CD4-positive, alpha-beta T cell treated with Interferon gamma for 1 hour (primary cell): ENCODE data around the gene AGPAT2.

Experiments
- DNase-seq: peaks from one replicate; pipeline ENCODE4 v3.0.0-alpha.2; 2020

The AGPAT2 gene

DNA sequence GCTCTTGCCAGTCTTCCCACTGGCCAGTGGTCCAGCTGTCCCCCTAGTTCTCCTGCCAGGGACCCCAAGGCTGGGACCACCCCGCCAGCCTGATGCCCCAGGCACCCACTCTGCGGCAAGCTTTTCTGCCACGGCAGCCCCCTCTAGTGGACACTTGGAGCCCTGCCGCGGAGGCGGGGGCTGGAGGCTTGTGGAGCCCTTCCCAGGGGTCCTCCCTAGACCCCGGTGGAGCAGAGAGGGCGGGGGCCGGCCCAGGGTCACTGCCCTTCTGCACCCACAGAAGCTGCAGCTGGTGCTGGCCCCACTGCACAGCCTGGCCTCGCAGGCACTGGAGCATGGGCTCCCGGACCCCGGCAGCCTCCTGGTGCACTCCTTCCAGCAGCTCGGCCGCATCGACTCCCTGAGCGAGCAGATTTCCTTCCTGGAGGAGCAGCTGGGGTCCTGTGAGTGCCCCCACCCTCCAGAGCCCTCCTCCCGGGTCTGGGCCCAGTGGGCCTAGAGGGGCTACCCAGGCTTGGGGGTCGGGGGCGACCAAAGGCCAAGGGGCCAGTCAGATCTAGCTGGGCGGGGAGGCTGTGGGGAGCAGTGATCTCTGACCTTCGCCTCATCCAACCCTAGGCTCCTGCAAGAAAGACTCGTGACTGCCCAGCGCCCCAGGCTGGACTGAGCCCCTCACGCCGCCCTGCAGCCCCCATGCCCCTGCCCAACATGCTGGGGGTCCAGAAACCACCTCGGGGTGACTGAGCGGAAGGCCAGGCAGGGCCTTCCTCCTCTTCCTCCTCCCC is 15.4 kb downstream of the AGPAT2 start:
- DNase-seq, result no peak

DNA sequence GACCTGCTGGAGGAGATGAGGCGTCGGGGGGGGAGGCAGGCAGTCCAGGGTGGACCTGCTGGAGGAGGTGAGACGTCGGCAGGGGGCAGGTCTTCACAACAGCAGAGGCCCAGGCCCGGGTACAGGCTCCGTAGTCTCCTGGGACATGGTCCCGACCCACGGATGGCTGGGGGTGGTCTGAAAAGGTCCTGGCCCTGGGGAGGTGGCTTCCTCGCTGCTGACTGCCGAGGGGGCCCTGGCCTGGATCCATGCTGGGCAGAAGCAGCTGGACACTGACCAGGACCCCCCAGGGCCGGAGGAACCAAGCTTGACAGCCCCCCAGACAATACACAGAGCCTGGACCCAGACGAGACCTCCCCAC is 16.0 kb downstream of the AGPAT2 start:
- DNase-seq, result no peak

DNA sequence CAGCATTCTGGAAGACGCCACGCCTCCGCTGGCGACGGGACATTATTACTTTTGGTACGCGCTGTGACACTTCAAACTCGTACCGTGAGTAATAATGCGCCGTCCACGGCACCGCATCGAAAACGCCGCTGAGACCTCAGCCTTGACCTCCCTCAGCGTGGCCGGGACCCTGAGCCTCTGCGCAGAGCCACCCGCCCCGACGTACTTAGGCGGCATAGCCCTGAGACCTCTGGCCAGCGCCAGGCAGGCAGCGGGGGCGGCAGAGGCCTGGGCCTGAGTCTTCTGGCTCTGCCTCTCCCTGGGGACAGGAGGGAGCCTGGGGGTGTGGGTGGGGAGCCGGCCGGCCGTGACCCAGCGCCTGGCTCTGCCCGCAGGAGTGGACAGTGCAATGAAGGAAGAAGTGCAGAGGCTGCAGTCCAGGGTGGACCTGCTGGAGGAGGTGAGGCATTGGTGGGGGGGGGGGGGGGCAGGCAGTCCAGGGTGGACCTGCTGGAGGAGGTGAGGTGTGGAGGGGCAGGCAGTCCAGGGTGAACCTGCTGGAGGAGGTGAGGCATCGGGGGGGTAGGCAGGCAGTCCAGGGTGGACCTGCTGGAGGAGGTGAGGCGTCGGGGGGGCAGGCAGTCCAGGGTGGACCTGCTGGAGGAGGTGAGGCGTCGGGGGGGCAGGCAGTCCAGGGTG is 16.5 kb downstream of the AGPAT2 start:
- DNase-seq, result no peak

DNA sequence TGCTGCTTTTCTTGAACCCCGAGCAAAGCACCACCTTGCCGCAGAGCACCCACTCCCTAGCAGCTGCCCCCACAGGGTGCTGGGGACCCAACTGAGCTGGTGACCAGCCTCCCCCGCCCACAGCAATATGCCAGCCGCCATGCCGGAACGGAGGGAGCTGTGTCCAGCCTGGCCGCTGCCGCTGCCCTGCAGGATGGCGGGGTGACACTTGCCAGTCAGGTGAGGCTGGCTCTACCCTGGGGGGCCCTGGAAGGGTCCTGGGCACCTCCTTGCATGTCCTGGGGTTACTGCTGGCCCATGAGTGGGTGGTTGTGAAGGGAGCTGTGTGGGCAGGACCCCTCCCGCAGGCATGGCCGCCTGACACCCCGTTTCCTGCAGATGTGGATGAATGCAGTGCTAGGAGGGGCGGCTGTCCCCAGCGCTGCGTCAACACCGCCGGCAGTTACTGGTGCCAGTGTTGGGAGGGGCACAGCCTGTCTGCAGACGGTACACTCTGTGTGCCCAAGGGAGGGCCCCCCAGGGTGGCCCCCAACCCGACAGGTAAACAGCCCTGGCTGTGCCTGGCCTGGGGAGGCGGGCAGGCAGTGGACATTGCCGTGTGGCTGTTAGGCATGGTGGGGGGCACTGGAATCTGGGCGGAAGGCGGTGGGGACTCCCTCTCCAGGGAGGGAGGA is 17.3 kb downstream of the AGPAT2 start:
- no peak for DNase-seq

DNA sequence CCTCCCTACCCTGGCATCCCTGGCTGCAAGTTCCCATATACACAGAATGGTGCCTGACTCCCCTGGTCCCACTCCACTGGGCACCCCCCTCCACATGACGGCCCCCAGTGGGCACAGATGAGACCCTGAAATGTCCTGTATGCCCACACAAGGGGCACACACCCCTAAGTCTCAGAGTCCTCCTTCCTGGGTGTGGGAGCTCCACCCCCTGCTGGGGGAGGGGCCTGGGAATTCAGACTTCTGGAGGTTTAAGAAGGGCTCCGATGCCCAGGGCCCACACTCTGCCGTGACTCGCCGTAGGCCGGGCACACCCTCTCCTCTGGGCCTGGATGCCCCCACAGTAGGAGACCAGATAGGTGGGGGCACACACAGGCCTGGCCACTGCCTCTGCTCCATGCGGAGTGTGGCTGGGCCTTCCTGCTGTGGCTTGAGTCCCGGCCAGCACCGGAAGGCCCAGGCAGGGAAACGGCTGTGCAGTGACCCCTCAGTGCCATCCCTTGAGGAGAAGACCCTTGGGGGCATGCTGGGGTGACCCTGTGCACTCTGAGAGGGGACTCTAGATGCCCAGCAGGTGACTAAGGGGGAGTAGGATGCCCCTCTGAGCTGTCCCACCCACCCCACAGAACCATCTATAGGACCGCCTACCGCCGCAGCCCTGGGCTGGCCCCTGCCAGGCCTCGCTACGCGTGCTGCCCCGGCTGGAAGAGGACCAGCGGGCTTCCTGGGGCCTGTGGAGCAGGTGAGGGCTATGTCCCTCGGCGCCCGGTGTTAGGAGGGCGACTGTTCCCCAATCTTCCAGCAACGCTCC is 18.1 kb downstream of the AGPAT2 start:
- no peak for DNase-seq

DNA sequence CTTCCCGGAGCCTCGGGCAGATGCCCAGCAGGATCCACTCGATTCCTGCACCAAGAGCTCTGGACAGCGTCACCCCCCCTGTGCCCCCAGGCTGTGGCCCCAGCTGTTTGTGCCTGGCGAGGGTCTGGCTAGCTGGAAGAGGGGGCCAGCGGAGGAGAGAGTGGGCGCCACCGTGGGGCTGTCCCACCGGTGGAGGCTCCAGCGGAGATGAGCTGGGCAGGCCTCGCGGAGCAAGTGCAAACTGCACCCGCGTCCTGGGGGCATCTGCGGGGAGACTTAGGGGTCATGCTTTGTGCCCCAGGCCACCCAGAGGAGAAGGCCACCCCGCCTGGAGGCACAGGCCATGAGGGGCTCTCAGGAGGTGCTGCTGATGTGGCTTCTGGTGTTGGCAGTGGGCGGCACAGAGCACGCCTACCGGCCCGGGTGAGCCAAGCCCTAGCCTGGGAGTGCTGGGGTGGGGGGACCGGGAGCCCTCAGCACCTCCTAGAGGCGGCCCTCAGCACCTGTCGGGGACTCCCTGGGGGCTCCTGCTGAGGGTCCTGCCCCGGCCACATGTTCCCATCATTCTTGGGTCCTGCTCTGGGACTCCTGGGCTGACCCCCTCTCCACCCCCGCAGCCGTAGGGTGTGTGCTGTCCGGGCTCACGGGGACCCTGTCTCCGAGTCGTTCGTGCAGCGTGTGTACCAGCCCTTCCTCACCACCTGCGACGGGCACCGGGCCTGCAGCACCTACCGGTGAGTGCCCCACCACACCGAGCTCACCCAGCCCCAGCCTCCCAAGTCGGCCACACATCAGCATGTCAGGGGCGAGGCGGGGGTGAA is 19.1 kb downstream of the AGPAT2 start:
- no peak for DNase-seq

DNA sequence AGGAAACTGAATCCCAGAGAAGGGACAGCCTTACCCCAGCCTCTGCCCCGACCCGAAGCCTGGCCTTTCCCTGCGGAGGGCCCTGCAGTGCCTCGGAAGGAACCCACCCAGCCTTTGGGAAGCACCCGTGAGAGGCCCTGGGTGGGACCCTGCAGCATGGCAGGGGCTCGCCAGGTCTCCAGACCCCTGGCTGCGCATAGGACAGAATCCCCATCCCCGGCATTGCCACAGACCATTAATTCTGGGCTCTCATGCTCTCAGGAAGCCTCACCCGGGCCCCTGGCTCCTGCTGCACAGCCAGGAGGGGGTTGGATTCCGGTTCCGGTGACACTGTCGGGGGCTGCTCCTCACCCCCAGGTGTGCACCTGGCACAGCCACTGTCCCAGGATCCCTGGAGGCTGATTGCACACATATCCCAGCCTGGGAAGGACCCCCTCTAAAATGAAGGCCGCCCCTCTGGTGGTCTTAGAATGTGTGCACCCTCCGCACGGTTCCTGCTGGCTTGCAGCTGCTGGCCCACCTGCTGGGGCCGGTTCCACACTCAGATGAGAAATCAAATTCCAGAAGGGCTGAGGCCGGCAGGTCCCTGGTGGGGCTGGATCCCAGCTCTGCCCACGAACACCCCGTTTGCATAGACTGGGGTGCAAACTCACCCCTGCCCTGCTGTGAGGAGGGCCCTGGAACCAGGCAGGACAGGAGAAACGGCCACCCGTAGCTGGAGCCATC is 19.9 kb downstream of the AGPAT2 start:
- no peak for DNase-seq

DNA sequence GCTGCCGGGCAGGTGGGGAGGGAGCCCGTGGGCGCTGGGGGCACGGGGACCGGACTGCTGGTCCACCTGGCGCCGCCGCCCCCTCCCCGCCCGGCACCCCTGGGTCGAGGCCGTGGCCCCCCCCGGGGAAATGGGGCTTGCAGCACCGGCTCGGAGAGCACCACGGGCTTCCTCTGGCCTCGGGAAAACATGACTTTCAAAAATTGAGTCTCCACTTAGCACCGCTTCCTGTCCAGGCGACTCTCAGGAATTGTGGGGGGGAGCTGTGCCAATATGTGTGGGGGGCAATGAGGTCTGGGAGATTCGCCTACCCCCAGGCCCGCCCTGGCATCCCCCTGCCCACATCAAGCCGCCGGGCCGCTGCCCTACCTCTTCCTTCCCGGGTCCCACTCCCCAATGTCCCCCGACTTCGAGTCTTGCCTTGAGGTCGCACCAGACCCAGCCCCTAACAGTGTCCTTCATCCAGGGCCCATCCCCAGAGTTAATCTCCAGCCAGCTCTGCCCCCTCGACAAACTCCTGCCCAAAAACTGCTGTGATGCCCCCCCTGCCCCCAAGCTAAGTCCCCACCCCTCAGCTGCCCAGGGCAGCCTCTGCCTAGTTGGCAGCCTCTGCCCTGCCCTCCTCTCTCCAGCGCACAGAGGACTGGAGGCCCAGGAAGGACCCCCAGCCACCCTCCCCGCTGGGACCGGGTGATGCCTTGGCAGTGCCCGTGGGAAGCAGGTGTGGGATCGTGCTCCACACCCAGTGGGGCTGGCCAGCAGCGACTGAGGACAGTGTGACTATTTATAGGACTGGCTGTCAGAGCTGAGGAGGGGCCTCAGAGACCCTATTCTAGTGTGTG is 20.7 kb downstream of the AGPAT2 start:
- no peak for DNase-seq

DNA sequence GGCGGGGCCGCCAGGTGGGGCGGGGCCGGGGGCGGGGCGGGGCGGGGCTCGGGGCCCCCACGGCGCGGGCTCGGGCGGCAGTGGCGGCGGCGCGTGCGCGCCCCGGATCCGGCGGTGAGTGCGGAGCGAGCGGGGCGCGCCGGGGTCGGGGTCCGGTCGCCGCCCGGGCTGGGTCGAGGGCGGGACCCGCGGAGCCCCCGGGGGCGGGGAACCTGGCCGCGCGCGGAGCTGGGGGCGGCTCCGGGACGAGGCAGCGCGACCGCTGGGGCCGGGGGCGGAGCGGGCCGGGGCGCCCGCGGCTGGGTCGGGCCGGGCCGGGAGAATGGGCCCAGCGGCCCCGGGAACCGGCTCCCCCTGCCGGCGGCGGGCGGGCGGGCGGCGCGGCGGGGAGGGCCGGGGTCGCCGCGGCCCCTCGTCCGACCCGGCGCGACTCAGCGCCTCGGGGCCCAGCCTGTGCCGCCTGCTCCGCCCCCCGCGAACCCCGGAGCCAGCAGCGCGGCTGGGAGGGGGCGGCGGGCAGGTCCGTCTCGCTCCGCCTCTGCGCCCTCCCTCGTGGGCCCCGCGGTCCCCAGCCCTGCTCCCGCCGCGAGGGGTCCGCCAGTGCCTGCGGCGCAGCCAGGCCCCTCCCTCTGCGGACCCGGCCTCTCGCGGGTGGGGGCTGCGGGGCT is 21.4 kb downstream of the AGPAT2 start:
- no peak for DNase-seq

DNA sequence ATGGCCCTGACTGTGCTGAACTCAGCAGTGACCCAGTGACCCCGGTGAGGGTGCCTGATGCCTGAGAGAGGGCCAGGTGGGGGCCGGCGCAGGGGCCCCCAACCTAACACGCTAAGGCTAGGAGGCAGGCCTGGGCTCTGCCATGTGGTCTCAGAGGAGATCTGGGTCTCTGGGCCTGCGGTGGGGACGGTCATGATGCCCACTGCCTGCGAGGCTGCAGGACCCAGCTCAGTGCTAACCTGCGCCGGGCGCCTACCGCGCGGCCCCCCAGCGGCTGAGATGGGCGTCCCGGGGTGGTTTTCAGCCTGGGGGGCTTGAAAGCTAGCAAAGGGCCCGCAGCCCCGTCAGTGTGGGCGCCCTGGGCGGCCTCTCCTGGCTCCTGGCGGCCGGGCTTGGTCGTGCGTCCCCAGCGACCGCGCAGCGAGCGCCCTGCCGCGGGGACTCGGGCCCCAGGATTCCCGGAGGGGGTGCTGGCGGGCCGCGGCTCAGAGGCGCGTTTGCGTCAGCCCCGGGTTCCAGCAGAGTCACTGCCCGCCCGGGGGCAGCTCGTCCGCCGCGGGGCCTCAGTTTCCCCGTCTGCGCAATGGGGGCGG is 22.1 kb downstream of the AGPAT2 start:
- no peak for DNase-seq

DNA sequence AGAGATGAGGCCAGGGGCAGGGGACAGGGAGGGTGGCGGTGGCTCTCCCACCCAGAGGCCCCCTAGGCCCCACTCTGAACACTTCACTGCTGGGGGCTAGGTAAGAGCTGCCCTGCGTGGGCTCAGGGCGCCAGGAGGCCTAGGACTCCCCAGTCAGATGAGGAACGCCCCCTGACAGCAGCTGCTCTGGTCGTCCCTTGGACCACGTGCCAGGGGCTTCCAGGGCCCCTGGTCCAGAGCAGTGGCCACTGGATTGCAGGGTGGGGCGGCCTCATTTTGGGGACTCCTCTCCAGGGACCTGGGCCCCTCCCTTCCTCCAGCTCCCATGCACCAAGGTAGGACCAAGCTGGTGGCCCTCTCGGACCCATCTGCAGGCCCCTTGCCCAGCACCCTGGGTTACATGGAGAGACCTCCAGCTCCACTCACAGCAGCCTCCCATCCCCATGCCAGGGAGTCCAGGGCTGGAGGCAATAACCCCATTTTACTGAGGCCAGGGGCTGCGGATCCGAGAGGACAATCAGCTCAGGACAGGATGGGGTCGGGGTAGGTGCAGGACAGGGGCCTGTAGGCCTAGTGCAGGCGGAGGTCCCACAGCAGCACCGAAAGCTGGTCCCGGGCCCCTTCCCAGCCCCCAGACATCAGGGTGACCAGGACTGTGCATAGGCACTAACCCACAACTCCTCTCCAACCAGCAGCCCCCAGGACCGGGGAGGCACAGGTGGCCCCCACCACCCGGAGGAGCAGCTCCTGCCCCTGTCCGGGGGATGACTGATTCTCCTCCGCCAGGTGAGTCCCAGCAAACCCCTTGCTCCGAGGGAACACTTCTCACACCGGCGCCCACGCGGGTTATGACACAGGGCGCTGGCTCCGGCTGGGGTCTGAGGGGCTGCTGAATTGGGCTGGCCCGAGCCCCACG is 23.0 kb downstream of the AGPAT2 start:
- DNase-seq, result no peak

DNA sequence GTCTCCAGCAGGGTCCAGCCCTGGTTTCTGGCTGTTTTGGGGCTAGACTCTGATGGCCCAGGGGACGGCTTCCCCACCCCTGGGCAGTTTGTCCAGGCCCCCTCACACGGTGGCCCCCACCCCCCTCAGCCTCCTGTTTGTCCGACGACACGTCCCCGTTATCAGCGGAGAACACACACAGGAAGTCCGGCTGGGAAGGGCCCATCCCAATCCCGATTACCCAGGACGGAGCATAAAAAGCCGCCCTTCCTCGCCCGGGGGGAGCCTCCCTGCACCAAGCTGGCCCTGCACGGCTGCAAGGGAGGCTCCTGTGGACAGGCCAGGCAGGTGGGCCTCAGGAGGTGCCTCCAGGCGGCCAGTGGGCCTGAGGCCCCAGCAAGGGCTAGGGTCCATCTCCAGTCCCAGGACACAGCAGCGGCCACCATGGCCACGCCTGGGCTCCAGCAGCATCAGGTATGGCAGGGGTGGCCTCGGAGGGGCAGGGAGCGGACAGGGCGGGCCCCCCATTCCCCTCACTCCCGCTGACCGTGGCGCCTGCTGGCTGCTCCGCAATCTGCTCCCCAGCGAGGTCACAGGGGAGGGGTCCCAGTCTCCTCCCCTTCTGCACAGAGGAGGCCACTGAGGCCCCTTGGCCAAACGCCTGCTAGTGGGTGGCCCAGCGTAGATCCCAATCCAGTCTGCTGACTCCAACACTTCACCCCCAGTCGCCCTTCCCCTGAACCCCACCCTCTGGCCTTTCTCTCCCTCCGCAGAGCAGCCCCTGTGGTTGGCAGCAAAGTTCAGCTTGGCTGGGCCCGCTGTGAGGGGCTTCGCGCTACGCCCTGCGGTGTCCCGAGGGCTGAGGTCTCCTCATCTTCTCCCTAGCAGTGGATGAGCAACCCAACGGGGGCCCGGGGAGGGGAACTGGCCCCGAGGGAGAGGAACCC is 24.3 kb downstream of the AGPAT2 start, which contains the start of gene EGFL7:
Gene EGFL7 (plus strand): TSS at position 261 of the 926 bp plus-strand sequence. CDS start 5,367 bp downstream, outside the sequence.
- no peak for DNase-seq

DNA sequence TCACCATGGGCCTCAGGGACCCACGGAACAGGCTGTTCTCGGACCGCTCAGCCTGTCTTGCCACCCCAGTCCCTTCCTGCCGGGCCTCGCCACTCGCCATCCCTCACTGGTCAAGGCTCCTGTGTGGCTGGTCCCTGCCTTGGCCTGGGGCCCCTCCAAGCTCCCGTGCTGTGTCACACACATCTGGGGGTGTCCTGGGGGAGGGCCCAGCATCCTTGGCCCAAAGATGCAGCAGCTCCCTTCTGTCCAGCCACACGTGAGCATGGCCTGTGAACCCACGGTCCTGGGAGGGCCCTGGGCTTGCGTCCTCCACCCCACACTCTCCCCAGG is 25.0 kb downstream of the AGPAT2 start:
- no peak for DNase-seq

DNA sequence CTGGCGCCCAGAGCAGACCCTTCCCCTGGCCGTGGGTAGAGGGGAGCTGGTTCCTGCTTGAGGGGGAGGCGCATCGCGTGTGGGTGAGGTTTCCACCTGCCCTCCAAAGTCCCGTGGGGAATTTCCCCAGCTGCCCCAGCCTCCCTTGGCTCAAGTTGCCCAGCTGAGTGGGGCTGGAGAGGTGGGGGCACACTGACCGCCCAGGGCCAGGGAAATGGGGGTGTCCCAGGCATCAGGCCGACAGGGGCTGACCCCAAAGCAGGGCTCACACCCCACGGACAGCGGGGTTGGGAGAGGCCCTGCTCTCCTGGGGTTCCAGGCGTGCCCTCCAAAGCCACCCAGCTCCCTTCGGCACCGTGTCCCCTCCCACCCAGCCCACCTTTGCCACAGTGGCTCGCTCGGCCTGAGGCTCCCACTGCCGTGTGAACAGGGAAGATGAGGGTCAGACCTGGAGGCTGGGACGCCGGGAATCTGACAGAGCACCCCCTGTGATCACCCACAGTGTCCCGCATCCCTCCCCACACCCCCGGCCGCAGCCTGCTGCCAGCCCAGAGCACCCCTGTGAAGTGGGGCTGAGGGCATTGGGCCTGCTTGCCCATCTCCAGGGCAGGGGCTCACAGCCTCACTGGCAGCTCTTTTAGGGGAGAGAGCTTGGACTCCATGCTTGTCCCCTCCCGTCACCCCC is 25.5 kb downstream of the AGPAT2 start:
- no peak for DNase-seq

DNA sequence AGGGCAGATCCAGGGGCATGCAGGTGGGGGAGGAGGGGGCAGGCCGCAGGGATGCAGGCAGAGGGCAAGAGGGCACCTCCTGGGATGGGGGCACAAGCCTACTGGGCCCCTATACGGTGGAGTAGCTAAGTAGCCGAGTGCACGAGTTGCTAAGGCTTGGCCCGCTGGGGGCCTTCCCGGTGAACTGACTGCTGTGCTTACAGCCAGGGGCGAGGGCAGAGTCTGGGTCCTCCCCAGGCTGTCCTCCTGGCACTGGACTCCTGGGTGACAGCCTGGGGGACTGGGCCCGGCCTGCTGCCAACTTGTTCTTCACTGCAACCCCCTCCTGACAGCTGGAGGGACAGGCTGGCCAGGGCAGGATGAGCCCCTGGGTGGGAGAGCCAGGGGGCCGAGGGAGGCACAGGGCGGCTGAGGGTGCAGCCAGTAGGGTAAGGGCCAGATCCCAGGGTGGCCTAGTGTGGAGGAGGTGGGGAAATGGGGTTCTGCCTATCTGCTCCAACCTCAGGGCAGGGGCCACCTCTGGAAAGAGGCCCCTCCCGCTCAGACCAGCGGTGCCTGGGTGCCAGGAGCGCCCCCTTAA is 26.2 kb downstream of the AGPAT2 start:
- no peak for DNase-seq
